Peyer's patch (tissue), 4 donors: ENCODE data around the gene ATXN2.

Experiments used
- POLR2A ChIP-seq, 2 donors: fragments of 450-650 bp; IDR thresholded peaks; one replicate each; pipeline ENCODE4 v1.5.1; 2017; ENCODE audit warnings: antibody characterized with exemption in 2 of 2, mild to moderate bottlenecking in 2 of 2, moderate library complexity in 2 of 2
- TF ChIP-seq, protein P1 (sequence below), 6 experiments: fragments of 450-650 bp in 4 of 6; fragments of 200-600 bp in 2 of 6; sonication (generic) in 1 of 6; IDR thresholded peaks; one replicate each; pipeline ENCODE4 v1.5.1; 2017 to 2019; ENCODE audit warnings: antibody characterized with exemption in 6 of 6, mild to moderate bottlenecking in 3 of 6, moderate library complexity in 1 of 6

DNA sequence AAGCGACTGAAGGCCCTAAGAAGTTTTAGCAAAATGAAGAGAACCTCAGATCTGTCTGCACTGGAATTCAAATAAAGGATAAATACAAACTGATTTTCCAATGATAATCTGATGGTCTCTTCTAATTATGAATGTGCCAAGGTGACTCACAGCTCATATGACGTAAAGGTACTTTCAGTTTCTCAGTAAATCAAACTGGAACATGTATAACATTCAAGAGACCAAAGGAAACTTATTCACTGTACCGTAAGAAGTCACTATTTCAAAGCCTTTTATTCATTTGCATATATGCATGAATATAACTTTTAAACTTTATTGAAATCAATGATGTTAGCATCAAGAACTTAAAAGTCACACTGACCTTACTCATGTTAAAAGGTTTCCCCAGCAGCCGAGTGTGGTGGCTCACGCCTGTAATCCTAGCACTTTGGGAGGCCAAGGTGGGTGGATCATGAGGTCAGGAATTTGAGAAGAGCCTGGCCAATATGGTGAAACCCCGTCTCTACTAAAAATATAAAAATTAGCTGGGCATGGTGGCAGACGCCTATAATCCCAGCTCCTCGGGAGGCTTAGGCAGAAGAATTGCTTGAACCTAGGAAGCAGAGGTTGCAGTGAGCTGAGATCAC lies 52.2 kb downstream of the ATXN2 start:
- TF ChIP-seq, protein P1, sequence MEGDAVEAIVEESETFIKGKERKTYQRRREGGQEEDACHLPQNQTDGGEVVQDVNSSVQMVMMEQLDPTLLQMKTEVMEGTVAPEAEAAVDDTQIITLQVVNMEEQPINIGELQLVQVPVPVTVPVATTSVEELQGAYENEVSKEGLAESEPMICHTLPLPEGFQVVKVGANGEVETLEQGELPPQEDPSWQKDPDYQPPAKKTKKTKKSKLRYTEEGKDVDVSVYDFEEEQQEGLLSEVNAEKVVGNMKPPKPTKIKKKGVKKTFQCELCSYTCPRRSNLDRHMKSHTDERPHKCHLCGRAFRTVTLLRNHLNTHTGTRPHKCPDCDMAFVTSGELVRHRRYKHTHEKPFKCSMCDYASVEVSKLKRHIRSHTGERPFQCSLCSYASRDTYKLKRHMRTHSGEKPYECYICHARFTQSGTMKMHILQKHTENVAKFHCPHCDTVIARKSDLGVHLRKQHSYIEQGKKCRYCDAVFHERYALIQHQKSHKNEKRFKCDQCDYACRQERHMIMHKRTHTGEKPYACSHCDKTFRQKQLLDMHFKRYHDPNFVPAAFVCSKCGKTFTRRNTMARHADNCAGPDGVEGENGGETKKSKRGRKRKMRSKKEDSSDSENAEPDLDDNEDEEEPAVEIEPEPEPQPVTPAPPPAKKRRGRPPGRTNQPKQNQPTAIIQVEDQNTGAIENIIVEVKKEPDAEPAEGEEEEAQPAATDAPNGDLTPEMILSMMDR (IDR thresholded peaks at IDR 0.05) = no peak
- no peak for TF ChIP-seq POLR2A (IDR thresholded peaks at IDR 0.05)
